GM19468 (cell line): ENCODE results near the gene PBX4.

Source experiments
- ATAC-seq: cut with Tn5 transposase; IDR thresholded peaks from one replicate; pipeline ENCODE4 v1.9.1; 2021; ENCODE audit warnings: mild to moderate bottlenecking, moderate library complexity, moderate number of reproducible peaks; ENCODE audit not compliant: unreplicated experiment; ENCODE audit errors: extremely low read depth

The PBX4 gene

GRCh38 chr19:19562665-19563347 is 55.7 kb downstream of the PBX4 start:
- ATAC-seq: no peak

GRCh38 chr19:19561946-19562664 is 56.4 kb downstream of the PBX4 start:
- ATAC-seq: no peak

DNA sequence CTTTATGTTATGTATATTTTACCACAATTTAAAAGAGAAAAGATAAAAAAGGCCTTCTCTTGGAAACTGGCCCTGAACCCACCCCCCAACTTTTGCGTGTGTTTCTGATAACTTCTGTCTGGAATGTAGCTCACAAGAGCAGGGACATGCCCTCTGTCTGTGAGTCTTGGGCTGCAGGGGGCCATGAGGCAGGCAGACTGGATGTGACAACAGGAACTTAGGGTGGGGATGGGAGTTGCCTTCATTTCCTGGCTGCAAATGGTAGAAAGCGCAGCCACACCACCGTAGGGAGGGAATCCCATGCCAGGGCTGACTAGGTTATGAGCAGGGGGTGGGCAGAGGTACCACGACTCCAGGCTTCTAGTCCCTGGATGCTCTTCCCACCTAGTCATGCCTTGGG is 58.6 kb downstream of the PBX4 start:
- ATAC-seq: no peak

DNA sequence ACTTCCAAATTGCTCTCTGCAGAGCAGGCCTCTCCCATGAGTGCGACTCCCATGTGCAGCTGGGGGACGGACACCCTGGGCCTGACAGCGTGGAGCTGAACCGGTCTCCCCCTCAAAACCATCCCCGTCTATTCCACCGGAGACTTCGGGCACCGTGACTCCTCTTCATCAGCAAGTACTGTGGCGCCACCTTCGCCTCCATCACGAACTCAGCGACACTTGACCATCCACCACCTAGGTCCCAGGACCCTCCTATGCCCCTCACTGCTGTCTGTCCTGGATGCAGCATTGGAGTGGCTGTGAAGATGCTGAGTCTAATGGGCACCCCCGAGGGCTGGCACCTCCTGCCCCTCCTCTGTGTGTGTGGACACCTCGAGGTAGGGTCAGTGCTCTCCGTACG is 59.9 kb downstream of the PBX4 start:
- ATAC-seq: no peak

DNA sequence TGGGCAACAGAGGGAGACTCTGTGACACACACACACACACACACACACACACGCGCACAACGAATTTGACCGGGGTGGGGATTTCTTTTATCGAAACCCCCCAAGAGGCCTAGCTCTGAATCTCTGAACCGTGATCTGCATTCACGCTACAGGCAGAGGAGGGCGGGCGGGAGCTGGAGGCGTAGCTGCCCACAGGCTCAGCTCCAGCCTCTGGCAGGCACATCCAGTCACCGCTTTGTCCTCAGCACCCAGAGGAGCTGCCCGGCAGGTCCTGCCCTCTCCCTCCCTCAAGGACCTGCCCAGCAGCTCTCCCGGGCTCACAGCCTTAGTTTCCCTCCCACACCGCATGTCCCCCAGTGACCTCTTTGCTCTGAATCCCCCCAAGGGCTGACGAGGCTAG is 60.4 kb downstream of the PBX4 start:
- no peak for ATAC-seq

DNA sequence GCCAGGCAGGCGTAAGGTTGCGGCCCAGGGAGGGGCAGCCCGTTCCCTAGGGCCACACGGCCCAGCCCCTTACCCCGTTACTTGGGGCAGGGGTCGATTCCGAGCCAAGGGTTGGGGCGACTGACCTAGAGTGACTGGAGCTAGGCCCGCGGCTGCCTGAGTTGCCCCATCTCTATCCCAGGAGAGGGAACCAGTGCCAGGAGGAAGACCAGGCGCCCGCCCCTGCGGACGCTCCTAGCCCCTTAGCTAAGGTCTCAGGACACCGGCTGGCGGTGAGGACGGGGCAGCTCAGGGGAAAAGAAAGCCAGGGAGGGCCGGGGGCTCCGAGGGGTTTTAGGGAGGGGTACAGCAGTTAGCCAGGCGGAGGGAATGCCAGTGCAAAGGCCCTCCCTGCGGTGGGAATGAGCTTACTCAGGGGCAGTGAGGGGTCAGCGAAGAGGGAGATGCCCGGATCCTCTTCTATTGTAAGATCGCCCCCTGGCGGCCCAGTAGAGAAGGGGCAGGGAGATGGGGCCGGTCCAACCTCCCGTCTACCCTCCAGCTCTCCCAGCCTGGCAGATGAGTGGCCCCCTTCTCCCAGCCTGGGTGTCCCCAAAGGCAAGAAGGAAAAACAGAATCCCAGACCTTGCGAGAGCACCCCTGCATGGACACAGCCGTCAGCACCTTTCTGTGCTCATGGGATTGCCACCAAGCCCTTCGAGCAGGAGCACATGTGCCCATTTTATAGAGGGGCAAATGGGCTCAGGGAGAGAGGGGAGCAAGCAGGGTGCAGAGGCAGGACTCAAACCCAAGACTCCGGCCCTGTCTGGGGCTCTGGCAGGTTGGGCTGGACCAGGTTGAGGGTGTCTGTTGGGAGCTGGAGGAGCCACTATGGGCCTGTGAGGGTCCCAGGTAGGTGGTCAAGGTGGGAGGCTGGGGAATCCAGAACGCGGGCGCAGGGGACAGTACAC is 64.1 kb downstream of the PBX4 start:
- no peak for ATAC-seq

DNA sequence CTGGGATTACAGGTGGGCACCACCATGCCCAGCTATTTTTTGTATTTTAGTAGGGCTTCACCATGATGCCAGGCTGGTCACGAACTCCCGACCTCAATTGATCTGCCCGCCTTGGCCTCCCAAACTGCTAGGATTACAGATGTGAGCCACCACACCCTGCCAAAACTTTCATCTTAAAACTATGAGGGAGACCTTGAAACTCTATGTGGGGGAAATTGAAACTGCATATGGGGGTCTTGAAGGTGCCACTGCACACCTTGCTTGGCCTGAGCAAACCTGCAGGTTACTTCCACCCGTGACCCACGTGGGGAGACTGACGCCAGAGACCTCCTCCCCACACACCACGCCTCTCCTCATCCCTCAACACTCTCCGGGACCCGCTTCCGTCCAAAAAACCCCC is 64.8 kb downstream of the PBX4 start:
- no peak for ATAC-seq

DNA sequence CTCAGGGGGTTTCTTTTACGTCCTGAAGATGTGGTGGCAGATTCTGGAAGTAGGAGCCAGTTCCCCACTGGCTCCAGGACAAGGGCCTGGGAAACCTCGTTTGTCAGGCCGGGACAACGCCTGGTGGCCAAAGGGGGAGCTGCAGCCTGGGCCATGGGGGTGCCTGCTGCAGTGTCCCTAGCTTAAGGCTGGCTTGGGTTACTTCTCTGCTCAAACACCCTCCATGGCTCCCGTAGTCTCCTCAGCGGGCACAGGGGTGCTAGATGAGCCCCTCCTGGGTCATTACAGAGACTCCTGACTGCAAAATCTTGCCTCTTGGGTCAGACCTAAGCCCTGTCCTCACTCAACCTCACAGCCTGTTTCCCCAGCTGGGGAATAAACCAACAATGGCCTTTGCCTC is 65.7 kb downstream of the PBX4 start:
- ATAC-seq: no peak

DNA sequence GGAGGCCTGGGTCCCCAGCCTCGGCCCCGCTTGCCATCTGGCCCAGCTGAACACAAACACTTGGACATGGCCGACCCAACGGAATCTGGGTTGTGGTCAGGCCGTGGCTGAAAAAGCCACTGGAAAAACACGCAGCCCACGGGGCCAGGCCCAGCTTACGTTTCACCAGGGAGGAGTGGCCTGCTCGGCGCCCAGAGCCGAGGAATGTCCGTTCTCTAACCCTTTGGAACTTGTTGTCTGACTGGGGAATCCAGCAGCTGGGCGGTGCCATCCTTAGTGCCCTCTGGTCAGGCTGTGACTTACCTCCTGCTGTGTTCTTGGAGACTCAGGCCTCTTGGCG is 66.7 kb downstream of the PBX4 start:
- no peak for ATAC-seq

GRCh38 chr19:19550972-19551852 is 67.3 kb downstream of the PBX4 start:
- ATAC-seq: no peak

DNA sequence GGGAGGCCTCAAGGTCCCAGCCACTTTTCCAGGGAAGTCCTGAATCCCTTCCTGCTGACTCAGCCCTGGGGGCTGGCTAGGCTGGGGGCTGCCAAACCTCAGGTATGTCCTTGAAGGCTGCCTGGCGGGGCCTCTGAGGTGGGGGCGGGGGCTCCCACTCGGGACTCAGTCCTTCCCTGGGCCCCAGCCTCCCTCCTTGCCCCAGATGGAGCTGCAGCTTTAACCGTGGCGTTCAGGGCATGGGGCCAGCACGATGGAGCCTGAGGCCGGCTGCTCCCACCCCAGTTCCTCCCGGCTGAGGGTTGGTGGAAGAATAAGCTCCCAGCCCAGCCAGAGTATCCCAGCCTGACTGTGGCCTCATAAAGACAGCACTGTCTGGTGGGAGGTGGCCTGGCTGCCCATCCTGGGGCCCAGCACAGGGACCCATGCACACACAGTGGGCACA is 68.0 kb downstream of the PBX4 start:
- ATAC-seq: no peak

GRCh38 chr19:19549804-19550464 is 68.6 kb downstream of the PBX4 start:
- no peak for ATAC-seq

DNA sequence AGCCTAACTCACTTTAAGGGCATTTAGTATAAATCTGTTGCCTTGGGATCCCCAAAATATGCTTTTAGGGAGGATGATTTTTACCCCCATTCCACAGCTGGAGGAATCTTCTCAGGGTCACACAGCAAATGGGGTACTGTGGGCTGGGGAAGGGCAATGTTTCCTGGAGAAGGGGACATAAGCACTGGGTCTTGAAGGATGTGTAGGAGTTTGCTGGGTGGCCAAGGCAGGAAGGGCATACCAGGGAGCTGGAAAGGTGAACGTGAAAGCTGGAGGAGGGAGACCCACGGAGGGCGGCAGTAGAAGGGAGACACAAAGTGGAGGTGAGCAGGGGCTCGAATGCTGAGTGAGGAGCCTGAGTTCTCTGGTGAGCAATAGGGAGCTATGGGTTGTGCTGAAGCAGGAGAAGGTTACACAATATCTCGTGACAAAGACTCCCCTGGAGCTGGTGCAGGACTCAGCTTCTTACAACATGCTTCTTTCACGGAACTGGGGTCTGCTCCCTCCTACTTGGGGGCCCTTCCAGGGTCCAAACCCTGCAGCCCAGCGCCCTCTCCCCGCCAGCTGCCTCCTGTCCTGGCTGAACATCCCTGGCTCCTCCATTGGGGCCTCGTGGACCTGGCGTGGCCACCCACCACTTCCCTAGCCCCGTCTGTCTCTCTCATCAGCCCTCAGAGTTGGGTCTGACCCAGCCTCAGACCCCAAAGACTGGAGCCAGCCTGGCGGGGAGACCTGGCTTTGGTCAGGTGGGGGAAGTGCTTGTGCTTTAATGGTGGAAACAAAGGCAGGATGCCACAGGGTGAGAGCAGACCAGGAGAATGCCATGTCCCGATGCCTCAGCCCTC is 69.3 kb downstream of the PBX4 start:
- ATAC-seq: no peak

DNA sequence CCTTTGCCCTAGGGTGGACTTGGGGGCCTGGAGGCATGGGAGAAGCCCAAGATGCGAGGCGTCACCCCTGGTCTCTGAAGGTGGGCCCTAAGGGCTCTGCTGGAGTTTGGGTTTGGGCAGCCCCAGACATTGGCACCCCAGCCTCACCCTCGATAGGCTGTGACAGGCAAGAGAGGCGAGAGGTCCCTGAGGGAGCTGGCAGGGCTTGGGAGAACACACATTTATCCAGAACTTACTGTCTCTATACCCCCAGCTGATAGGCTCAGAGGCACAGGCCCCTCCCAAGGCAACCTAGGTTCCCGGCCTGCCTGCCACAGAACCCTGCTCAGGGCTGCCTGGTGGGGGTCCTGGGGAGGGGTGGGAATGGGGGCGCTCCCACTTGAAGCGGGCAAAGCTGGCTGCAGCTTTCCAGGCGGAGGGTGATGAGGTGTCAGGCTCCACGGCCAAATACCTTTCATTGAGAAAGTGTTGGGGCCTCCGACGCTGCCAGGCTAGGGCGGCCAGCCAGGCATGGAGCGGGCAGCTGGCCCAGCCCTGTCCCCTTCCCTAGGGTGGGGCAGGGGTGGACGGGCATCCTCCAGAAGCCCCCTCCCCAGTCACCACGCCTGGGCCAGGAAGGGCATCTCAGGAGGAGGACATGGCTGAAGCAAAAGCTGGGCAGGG is 70.7 kb downstream of the PBX4 start:
- no peak for ATAC-seq

DNA sequence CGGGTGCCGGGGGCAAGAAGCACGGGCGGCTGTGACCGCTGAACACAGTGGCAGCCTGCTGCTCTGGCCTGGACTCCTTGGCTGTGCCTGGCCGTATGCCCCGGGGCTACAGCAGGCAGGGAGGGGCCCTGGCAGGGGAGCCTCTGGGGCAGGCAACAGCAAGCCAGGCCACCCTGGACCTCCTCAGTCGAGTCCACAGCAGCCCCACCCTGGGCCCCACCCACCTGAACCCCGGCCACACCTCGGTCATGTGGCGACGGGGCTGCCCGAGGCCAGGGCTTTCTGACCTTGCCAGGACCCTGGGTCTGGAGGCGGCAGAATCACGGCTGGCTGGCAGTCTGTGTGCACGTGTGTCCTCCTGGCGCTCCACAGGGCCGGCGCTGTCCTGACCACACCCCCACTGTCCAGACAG is 71.7 kb downstream of the PBX4 start:
- ATAC-seq: no peak

DNA sequence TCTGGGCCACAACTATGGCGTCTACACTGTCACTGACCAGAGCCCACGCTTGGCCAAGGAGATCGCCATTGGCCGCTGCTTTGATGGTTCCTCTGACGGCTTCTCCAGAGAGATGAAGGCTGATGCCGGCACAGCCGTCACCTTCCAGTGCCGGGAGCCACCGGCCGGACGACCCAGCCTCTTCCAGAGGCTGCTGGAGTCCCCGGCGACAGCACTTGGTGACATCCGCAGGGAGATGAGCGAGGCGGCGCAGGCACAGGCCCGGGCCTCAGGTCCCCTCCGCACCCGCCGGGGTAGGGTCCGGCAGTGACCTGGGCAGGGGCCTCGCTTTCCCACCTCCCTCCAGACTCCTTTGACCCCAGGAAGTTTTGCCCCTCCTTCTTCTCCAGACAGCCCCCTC is 72.8 kb downstream of the PBX4 start:
- no peak for ATAC-seq

GRCh38 chr19:19544954-19545591 is 73.4 kb downstream of the PBX4 start:
- ATAC-seq: no peak
